ENCODE measurements around the gene ARHGEF12.

The ARHGEF12 gene, protein sequence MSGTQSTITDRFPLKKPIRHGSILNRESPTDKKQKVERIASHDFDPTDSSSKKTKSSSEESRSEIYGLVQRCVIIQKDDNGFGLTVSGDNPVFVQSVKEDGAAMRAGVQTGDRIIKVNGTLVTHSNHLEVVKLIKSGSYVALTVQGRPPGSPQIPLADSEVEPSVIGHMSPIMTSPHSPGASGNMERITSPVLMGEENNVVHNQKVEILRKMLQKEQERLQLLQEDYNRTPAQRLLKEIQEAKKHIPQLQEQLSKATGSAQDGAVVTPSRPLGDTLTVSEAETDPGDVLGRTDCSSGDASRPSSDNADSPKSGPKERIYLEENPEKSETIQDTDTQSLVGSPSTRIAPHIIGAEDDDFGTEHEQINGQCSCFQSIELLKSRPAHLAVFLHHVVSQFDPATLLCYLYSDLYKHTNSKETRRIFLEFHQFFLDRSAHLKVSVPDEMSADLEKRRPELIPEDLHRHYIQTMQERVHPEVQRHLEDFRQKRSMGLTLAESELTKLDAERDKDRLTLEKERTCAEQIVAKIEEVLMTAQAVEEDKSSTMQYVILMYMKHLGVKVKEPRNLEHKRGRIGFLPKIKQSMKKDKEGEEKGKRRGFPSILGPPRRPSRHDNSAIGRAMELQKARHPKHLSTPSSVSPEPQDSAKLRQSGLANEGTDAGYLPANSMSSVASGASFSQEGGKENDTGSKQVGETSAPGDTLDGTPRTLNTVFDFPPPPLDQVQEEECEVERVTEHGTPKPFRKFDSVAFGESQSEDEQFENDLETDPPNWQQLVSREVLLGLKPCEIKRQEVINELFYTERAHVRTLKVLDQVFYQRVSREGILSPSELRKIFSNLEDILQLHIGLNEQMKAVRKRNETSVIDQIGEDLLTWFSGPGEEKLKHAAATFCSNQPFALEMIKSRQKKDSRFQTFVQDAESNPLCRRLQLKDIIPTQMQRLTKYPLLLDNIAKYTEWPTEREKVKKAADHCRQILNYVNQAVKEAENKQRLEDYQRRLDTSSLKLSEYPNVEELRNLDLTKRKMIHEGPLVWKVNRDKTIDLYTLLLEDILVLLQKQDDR (N-terminal part only)

DNA sequence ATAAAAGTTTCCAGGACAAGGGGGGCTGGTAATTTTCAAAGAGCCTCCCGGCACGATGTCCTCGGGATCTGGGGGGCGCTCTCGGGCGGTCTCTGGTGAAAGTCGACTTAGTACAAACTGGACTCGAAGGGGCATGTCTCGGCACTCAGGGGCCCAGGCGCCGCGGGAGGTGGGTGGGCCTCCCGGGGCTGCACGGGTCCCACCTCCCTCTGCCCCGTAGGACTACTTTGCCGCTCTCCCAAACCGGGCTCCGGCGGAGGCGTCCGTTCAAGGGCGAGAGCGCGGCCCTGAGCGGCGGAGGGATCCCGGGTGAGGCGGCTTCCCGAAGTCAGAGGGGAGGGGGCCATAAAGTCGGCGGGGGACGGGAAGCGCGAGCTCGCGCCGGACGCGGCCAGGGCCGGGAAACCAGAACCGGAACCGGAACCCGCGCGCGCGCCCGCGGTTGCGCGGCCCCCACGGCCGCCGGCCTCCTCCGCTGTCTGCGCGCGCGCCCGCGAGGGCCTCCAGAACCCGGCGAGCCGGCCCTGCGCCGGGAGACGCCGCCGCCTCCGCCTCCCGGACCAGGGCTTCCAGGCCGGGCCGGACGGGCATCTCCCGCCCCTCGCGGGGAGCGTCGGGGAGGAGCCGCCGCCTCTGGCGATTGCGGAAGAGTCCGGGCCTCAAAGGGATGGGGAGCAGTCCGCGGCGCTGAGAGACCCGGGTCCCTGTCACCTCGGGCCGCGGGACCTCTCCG lies at the start of gene ARHGEF12:
ARHGEF12 (plus strand) TSS at position 506 of the 733 bp plus-strand sequence. CDS start 831 bp downstream, outside the sequence.
- DNase-seq = peak in 55 of 56 donors; percentile 53 to 95 (median 88)

DNA sequence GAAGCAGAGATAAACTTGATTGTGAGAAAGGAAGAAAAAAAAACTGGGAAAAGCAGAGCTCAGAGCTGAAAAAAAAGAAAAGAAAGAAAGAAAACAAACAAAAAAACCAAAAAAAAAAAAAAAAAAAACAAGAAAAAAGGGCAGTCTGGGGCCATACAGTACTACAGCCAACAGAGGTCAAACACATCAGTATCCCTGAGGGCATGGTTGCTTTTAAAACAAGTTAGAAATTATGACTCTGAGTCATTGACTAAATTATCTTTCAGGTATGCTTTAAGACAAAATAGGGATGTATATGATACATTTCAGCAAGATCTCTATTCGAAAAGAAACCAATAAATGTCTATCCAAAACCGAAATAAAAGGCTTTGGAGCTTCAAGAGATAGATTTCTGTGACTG lies 48.2 kb upstream of the ARHGEF12 start:
- no peak for DNase-seq

DNA sequence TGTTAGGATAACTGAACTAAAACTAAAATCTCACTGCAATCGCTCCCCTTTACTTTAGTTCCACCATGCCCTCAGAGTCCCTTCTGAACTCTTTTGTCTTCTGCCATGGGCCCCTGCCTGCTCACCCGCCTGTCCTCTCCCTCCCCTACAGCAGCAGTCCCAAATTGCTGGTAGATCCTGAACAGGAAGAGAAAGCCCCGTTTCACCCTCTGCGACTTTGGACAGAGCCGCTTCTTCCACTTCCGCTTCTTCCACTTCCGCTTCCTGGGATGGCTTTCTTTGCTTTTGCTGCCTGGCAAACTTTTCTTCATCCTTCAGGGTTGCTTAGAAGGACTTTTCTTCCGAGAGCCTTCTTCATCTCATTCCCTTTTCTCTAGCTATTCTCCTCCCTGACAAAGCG lies 46.8 kb upstream of the ARHGEF12 start:
- no peak for DNase-seq

DNA sequence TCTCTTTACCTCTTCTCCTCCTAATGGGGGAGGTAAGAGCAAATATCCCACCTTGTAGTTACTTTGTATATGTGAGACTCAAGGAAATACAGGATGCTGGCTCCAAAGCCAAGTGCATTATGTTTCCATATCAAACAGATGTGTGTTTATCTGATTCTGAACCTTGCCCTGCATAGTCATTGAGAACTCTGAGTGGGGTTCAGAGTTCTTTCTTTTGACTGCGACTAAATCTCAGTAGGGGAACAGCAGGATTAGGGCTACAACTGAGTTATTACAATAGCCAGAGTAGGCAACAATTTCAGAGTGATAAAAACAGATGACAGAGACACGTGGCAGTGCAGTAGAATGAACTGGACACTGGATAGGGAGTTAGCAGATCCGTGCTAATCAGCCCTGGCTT lies 45.3 kb upstream of the ARHGEF12 start:
- no peak for DNase-seq

DNA sequence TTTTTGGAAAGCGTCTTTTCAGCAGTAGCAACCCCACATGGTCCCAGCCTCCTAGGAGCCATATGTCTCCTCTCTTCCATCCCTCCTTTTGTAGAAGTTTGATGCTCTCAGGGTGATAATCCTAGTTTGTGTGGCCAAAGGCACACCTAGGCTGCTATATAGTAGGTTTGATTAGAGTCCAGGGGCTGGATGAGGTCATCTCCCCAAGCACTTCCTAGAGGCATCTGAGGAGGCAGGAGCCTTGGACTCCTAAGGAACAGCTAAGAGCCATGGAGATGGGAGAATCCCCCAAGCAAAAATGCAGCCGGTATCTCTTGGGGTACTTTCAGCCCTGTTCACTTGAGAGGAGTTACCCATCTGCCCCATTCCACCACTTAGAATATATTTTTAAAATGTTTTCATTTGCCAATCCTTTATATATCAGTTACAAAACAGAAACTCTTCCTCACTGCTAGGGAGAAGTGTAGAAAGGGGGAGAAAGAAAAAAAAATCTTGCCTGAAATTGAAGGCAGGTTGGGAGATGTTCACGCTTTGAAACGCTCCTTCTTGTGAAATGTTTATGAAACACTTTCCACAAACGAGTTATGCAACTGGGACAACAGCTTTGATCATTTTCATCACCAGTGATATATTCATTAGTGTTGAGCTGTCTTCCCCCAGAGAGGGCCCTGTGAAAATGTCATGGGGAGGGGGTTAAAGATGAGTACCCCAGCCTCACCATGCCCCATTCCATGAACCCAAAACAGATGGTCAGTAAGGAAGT lies 43.0 kb upstream of the ARHGEF12 start:
- DNase-seq = no peak

DNA sequence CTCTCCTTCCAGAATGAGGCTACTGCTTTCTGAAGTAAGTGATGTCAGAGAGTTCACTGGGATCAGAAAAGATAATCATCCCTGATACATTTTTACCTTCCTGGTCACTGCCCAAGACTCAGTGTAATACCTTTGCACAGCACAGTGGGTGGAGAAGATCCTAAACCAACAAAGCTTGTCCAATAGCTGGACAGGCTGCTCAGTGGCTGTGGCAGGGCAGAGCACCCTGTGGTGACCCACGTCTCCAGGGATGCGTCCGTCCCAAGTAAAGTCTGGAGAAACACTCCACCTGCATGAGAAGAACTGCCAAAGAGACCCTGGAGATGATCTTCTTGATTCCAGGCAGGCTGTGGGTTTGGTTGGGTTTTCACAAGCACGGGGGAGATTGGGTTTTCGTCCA lies 42.1 kb upstream of the ARHGEF12 start:
- DNase-seq = no peak

DNA sequence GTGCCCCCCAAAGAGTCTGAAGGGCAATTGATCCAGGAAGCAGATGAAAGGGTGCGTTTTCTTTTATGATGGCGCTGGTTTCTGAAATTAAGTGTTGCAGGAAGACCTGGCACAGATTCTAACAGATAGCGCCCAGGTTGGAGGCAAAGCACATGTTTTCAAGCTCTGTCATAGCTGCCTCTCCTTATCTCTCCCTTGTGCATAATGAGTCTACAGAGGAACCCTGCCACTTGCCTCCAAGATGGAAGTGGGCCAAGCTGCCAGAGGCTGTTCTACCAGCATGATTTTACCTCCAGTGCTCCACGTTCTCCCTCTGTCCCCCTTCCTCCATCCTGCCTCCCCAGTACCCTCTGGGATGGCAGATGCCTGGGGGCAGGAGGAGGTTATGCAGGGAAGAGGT lies 41.1 kb upstream of the ARHGEF12 start:
- no peak for DNase-seq

DNA sequence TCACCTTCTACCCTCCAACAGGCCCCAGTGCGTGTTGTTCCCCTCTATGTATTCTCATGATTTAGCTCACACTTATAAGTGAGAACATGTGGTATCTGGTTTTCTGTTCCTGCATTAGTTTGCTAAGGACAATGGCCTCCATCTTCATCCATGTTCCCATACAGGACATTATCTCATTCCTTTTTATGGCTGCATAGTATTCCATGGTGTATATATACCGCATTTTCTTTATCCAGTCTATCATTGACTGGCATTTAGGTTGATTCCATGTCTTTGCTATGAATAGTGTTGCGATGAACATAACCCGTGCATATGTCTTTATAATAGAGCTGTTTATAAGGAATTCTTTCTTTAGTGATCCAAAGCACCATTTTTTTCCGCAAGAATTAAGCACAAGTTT lies 39.7 kb upstream of the ARHGEF12 start:
- no peak for DNase-seq

DNA sequence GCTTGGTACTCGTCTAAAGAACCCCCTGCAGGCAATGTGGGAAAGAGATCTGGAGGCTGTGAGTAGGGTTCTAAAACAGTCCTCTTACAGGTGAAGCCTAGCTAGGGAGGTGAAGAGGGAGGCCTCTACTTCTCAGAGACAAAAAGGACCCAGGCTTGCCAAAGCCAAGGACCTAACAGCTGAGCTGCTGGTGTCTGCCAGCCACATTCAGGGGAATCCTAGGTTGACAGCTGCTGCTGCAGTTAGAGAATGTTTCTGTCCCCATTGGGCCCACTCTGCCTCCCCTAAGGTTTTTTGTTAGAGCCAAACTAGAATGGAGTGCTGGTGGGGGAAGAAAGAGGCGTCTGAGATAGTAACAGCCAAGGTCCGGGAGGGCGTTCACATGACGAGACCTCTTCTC lies 37.8 kb upstream of the ARHGEF12 start:
- no peak for DNase-seq

DNA sequence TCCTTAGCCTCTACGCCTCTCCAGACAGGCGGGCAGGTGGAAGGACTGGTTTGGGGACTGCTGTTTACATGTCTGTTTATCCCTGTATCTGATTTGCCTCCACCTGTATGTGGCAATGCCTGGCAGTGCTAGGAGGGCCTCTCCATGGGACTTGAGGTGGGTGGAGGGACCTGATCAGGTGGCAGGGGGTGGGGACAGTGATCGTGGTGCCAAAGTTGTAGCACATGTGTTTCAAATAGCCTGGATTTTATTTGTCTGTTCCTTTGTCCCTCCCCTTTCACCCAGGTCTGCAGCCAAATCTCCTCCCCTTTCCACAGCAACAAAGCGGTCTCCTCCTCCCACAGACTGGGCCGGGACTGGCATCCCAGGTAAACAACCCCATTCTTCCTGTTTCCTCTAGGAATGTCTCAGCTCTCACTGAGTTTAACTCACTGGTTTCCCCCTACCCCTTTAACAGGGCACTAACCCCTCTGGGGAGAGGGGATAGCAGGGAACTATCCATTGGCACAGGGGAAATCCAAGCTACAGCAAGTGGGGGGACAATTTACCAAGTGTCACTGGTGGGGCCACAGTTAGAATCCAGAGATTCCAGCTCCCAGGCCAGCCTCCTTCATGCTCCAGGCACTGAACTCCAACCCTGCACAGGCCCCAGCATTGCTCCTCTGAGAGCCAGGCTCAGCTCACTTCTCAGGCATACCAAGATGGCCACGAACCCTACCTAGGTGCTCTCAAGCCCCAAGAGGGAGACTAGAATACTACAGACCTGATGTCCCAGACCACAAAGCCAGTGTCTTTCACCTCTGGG lies 34.0 kb upstream of the ARHGEF12 start:
- DNase-seq = no peak

DNA sequence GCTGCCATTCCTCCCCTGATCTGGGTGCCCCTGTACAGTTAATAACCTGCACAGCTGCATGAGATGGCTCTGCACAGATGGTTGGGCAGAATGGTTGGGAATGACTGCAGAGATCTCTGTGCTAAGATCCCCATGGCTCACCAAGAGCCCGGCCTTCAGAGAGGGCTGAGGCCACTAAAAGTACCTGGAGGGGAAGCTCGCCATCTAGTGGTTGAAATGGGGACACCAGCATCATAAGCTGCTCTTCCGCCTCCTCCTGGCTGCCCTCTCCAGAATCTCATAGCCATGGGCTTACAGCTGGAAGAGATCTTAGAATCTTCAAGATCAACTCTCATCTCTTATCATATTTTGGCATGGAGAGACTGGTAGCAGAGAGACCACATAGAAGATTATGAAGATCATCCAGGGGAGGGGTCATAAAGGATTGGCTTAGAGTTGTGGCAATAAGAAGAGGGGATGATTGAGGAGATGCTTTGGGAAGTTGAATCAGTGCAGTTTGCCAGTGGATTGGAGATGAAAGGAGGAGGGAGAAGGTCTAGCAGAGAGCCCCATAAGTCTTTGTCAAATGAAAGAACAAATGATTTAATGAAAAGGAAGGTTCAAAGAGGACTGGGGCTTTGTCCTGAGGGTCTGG lies 33.1 kb upstream of the ARHGEF12 start:
- peak in 26 of 56 donors; percentile 2 to 68 (median 18) for DNase-seq

DNA sequence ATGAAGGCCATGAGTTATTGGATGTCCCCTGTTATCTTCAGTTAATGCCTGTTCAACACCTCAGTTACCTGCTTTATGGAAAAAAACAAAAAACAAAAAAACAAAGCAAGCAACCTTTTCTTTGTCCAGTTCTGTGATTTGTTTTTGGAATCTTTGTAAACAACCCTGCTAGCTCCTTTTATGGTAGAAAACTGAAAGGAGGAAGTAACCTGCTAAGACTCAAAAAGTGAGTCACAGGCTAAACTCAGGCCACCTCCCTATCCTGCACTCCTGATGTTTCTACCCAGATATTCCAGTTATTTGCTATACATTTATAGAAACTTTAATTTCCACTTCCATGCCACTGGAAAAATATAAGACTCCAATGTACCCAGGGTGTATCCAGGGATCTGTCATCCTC lies 31.7 kb upstream of the ARHGEF12 start:
- DNase-seq = no peak

DNA sequence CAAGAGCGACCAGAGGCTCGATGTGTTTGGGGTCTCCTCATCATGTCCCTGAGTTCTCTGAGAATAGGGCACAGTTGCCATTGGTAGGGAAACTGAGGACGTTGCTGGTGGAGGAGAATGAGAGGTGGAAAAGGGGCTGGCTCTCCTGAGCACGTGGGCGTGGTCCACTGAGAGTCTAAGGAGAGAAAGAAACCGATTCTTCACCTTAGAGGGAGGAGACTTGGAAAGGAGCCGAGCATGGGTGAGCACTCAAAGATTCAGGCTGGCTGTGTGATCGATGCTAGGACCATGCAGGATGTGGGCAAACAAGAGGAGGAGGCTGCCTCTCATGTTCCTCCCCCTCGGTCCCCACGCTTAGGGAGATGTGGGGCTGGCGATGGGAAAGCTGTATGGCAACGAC lies 30.9 kb upstream of the ARHGEF12 start:
- no peak for DNase-seq

DNA sequence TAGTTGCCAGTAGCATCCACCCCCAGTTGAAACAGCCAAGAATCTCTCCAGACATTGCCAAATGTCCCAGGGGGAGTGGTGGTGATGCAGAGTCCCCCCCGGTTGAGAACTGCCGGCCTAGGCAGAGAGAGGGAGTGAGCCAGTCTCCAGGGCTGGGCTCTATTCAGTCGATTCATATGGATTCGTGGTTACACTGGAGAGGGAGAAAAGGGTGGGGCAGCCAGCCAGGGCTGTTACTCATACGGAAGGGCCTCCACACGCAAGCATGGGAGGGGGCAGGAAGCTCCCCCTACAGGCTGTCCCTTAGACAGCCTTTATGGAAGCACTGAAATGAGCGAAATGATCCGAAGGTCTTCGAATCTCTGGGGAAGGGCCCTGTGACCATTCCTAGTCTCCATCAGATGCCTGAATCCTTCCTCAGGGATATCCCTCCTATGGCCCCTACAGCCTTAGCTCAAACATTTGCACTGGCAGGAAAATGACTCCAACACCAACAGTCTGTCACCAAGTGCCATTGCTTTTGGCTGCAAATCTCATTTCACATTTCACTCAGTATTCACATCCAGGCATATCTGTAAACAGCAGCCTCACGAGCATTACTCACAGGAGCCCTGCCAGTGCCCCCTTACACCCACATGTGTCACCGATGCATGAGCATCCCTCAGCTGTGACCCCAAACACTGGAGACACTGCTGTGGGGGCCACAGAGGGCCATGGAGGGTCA lies 29.5 kb upstream of the ARHGEF12 start:
- DNase-seq = peak in 1 of 56 donors; percentile 9

DNA sequence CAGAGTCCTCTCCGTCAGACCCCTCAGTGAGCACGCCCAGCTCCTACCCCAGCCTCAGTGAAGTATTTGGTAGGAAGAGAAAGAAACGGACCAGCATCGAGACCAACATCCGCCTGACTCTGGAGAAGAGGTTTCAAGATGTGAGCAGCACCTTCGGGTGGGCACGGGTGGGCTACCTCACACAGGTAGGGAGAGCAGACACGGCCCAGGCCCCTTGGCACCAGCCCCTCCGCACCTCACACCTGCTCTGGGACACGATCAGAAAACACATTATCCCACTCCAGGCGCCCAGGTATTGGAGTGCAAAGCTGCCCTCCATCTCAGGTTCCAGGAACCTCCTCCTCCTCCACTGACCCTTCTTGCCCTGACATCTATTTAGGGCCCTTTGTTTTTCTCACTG lies 28.7 kb upstream of the ARHGEF12 start:
- no peak for DNase-seq

DNA sequence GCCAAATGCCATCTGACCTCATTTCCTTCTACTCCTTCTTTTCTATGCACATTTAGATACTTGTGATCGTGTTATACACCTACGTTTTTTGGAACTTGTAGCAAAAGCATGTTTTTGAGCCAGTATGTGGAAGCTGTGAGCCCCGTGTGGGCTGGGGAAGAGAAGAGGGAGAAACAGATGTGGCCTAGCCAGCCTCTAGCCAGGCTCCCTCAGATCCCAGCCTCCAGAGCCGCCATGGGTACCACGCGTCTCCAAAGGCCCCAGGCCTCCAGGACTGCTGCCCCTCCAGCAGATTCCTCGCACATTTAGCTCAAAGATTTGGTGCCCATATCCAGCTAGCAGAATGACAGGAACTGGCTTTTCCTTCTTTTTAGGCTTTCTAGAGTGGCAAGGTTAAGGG lies 28.1 kb upstream of the ARHGEF12 start:
- no peak for DNase-seq

DNA sequence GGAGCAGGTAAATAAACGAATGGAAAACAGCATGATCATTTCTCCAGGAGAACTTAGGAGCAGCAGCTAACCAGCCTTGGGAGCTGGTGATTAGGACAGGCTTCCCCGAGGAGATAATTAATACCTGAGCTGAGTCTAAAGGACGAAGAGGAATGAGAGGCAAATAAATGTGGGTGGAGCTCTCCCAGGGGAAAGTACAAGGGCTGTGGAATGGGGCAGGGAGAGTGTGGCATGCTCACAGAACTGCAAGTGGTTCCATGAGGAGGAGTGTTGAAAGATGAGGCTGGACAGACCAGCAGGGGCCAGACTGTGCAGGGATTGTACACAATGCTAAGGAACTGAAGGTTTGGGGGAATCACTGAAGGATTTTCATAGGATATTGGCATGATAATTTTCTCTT lies 25.3 kb upstream of the ARHGEF12 start:
- DNase-seq = no peak

DNA sequence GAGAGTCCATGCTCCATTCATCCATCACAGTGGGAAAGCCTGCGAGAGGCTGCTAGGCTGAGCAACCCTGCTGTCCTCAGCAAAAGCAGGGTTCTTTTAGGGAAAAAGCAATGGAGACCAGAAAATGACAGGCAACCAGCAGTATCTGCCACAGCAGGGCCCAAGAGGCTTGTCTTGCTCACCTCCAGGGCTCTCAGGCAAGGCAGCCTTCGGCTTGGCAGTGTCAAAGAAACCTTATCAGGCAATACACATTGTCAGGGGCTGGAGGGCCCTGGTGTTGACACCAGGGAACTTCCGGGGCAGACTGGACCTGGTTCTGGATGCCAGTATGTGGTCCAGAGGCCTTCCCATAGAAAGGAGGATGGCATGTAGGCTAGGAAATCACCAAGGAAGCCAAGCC lies 21.4 kb upstream of the ARHGEF12 start:
- no peak for DNase-seq

Data from nucleus accumbens (tissue), 56 donors.